ENCODE results near the gene CCDC185.

CCDC185 gene

DNA sequence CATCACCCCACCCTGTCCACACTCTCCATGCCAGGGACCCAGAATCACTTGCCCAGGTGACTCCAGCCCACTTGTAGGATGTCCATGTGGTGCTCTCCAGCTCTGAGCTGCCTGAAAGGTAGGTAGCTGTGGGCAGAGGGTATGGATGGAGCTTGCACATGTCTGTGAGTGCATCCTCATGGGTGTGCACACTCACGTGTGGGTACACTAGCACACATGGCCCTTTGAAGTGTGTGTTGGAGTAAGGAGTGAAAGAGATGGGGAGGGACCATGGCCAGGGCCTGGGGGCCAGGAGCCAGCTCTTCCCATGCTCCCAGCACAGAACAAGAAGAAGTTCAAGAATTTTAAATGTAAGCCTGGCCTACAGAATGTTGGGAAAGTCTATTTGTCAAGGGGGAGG lies 50.2 kb downstream of the CCDC185 start:
- Histone ChIP-seq H3K27me3 (replicated peaks; ENCODE audit: control insufficient read depth, insufficient read depth, low read length) (no peaks in the 10 kb centered on the region), H3K36me3 (ENCODE audit: control insufficient read depth, insufficient read depth, low read length) (no peaks in the 10 kb centered on the region), H3K4me3 (replicated peaks; ENCODE audit: low read depth, low read length) (no peak overlapping the region)
- TF ChIP-seq, protein P1, sequence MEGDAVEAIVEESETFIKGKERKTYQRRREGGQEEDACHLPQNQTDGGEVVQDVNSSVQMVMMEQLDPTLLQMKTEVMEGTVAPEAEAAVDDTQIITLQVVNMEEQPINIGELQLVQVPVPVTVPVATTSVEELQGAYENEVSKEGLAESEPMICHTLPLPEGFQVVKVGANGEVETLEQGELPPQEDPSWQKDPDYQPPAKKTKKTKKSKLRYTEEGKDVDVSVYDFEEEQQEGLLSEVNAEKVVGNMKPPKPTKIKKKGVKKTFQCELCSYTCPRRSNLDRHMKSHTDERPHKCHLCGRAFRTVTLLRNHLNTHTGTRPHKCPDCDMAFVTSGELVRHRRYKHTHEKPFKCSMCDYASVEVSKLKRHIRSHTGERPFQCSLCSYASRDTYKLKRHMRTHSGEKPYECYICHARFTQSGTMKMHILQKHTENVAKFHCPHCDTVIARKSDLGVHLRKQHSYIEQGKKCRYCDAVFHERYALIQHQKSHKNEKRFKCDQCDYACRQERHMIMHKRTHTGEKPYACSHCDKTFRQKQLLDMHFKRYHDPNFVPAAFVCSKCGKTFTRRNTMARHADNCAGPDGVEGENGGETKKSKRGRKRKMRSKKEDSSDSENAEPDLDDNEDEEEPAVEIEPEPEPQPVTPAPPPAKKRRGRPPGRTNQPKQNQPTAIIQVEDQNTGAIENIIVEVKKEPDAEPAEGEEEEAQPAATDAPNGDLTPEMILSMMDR (IDR thresholded peaks at IDR 0.05; ENCODE audit: insufficient read depth, low read length, poor library complexity, severe bottlenecking): no peak
- DNase-seq (ENCODE audit: extremely low read depth, insufficient read length): no peak

DNA sequence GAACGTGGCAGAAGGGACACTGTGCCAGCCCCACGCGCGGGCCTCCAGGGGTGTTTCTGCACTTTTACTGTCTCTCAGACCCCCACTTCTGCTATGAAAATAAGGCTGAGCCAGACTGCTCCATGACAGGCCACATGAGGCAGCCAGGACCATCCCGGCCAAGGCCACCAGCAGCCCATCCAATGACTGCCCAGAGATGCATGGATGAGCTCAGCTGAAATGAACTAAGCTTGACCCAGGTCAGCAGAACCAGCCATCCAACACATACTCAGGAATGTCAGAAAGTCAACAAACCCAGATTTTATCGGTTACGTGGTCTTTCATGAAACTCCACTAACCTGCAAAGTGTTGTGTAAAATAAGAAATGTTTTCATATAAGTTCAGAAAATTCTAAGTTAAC lies 51.2 kb downstream of the CCDC185 start:
- TF ChIP-seq, protein P1 (IDR thresholded peaks at IDR 0.05; ENCODE audit: insufficient read depth, low read length, poor library complexity, severe bottlenecking): no peak
- H3K36me3 ChIP-seq (ENCODE audit: control insufficient read depth, insufficient read depth, low read length): no peaks in the 10 kb centered on the region
- no peak overlapping the region for H3K4me3 ChIP-seq (replicated peaks; ENCODE audit: low read depth, low read length)
- DNase-seq (ENCODE audit: extremely low read depth, insufficient read length): no peak
- H3K27me3 ChIP-seq (replicated peaks; ENCODE audit: control insufficient read depth, insufficient read depth, low read length): no peaks in the 10 kb centered on the region

All from GM06990 (cell line).